ENCODE measurements around the gene HRK.

- TF ChIP-seq TCF7L2 (IDR thresholded peaks at IDR 0.05; ENCODE audit: low read depth, low read length) (no peak), RAD51 (IDR thresholded peaks at IDR 0.05; ENCODE audit: borderline replicate concordance) (no peak), ZNF558 (CRISPR knock-in tag; IDR thresholded peaks at IDR 0.05; ENCODE audit: borderline replicate concordance) (no peak), REST (IDR thresholded peaks at IDR 0.05; ENCODE audit: borderline replicate concordance in 1 of 2, low read depth in 1 of 2, low read length in 2 of 2) (no peak), ZBTB8A (CRISPR knock-in tag; IDR thresholded peaks at IDR 0.05; ENCODE audit: borderline replicate concordance, low read depth) (no peak), CTCF (CRISPR knock-in tag; IDR thresholded peaks at IDR 0.05) (no peak), SNAPC5 (CRISPR knock-in tag; IDR thresholded peaks at IDR 0.05; ENCODE audit: borderline replicate concordance) (no peak)
Measured at GRCh38 chr12:116894913-116895312, 13.7 kb upstream of the HRK start.
